Activated CD8-positive, alpha-beta memory T cell treated with anti-CD3 and anti-CD28 coated beads for 48 hours (primary cell): ENCODE measurements around the gene SPECC1L.

Source experiments
- DNase-seq, 3 experiments: peaks; one replicate each; pipeline ENCODE4 v3.0.0-alpha.2; 2020; ENCODE audit warnings: low read depth in 2 of 3, low spot score in 2 of 3

Gene SPECC1L

DNA sequence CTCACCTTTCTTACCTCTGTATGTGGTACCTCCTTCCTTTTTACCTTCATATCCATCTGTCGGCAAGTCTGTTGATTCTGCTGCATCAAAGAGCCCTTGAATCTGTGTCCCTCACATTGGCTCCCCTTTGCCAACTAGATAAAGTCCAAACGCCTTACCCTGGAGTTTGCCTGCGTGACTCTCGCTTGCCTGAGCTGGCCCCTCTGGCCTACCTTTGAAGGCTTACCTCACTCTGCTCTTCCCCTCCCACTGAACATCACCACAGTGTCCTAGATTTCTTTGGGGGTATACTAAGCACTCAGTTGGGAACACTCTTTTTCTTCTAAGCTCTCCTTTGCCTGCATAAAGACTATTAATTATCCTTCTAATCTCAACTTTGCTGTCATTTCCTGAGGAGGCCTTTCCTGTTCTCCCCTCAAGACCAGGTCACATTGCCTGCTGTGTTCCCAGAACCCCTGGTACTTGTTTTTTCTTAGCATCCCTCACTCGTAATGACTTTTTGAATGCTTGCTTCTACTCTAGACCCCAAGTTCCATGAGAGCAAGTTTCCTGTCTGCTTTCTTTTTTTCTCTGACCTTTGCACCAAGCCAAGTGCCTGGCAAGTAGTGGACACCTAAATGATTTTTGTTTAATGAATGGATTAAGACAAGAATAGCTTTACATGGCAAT lies 89.0 kb downstream of the SPECC1L start:
- no peak for DNase-seq

DNA sequence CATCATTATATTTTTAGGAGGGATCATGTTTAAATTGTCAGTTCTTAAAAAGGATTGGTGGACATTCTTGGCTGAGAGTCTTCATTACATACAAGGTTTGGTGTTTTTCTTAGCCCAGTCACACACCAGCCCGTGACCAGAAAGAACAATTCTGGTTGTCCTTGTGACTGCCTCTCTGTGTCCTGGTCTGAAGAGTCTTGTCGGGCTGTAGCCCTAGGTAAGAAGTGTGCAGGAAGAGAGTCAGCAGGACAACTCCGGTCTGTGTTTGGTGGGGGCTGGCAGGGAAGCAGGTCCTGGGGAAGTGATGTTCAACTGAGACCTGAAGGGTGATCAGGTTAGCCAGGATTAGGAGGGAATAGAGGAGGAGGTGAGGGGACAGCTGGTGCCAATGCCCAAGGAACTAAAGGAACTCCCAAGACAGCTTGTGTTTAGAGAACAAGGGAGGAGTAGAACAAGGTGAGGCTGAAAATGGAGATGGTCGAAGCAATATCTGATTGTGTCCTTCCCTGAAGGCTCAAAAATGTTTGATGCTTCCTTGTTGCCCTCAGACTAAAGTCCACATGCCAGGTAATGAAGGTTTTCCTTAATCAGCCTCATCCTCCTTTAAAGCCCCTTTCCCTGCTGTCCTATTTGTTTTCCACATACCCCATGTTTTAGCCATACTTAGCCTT lies 91.5 kb downstream of the SPECC1L start:
- DNase-seq, result no peak

- no peak for DNase-seq
Observed at GRCh38 chr22:24363243-24363642, 92.6 kb downstream of the SPECC1L start.

GRCh38 chr22:24366701-24367100 lies 96.1 kb downstream of the SPECC1L start:
- DNase-seq, result no peak

DNA sequence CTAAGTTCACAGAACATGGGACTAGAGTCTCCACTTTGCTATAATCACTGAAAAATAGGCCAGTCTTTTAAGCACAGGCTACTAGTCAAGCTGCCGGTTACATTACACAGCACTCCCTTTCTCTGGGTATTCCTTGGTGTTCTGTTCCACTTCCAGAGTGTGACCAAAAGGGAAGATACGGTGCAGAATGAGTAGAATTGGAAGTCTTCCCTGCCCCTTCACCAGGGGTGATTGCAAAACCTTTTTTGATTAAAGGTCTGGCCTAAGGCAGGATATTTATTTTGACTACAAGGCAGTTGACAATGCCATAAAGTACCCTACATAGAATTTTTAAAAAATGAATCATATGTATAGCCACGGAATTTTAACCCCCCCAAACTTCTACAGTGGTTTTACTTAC lies 97.2 kb downstream of the SPECC1L start:
- no peak for DNase-seq

- DNase-seq, result no peak
Observed at GRCh38 chr22:24370401-24370800, 99.8 kb downstream of the SPECC1L start.

GRCh38 chr22:24376002-24376401 lies 105.4 kb downstream of the SPECC1L start:
- no peak for DNase-seq

DNA sequence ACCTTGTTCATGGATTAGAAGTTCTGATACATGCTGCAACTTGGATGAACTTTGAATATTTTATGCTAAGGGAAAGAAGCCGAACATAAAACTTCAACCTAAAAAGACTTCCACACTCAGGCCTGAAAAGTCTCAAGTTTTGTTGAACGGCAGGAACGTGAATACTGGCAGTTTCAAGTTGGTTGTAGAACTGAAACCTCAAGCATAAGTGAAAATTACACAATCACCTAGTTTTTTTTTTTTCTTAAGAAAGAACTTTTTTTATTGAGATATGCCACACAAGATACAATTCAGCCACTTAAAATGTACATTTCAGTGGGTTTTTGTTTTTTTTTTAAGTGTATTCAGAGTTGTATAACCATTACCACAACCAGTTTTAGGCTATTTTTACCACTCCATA lies 106.0 kb downstream of the SPECC1L start:
- DNase-seq, result no peak

DNA sequence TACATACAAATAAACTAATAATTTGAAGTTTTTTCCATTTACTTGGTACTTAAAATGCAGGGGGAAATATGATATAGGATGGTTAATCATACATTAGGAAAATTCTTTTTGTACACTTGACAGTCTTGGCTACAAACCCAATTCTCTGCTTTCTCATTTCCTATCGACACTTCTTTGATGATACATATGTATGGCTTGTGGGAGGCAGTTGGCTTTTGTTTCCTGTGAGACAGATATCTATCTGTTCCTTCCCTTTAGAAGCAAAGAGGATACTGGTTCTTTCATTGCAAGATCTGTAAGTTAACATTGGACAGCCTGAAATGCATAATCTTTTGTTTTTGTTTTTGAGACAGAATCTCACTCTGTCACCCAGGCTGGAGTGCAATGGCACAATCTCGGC lies 108.9 kb downstream of the SPECC1L start:
- DNase-seq, result no peak

DNA sequence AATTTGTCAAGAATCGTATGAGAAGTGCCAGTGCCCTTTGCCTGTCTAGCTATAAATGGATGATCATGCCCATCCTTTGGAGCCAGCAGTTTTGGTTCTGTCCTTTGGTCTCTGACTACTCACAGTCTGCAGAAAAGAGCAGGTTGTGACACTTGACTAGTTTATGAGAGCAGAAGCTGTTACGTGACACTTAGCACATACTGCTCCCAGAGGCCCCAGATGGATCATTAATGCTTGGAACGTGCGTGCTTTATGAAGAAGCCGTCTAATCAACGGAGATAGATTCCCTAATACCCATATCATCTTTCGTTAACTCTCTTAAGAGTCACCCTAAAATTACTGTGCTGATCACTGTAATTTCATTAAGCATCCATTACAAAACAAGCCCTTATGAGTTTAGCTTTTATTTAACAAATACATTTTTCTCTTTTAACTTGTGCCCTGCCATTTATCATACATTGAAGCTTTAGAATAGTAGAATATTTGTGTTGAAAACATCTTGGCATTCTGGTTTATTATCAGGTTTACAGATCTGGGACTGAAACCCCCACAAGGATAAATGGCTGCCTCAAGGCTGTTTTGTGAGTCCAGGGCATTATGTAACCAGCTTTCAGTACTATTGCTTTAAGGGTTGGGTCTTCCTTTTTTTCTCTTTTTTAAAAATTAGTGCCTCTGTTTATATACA lies 109.7 kb downstream of the SPECC1L start:
- DNase-seq, result no peak

- DNase-seq, result no peak
Observed at GRCh38 chr22:24380905-24381230, 110.2 kb downstream of the SPECC1L start.

DNA sequence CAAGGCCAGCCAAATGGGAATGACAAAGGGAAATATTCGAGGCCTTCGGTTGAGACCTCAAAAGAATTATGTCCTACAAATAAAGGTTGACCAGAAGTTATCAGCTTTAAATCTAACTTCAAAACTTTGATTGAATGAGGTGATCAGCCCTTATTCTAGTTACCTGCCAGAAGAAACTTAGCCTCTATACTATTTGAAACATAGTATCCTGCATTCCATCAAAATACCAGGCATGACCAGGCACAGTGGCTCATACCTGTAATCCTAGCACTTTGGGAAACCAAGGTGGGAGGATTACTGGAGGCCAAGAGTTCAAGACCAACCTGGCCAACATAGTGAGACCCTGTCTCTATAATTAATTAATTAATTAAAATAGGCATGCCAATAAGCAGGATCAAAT lies 112.4 kb downstream of the SPECC1L start:
- DNase-seq, result no peak

GRCh38 chr22:24384131-24384530 lies 113.5 kb downstream of the SPECC1L start:
- no peak for DNase-seq

- no peak for DNase-seq
Observed at GRCh38 chr22:24386937-24387471, 116.4 kb downstream of the SPECC1L start.

GRCh38 chr22:24389680-24390079 lies 119.0 kb downstream of the SPECC1L start:
- no peak for DNase-seq

DNA sequence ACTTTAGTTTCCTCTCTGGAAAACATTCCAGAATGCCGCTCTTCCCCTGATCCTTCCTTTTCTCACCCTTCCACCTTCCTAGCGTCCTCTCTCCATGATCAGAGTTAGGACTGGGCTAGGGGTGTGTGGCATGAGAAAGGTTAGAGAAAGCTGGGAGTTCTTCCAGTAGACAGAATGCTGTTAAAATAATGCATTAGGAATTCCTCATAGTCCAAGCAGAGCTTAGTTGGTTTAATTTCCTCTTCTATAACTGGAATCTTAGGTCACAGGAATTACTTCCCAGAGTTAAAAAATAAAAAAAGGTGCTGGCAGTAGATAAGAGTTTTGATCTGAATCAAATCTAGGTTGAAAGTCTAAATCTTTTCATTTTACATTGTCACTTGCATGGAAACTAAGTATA lies 119.5 kb downstream of the SPECC1L start:
- no peak for DNase-seq

GRCh38 chr22:24390576-24390975 lies 119.9 kb downstream of the SPECC1L start:
- DNase-seq, result no peak

GRCh38 chr22:24391836-24392217 lies 121.2 kb downstream of the SPECC1L start:
- no peak for DNase-seq

DNA sequence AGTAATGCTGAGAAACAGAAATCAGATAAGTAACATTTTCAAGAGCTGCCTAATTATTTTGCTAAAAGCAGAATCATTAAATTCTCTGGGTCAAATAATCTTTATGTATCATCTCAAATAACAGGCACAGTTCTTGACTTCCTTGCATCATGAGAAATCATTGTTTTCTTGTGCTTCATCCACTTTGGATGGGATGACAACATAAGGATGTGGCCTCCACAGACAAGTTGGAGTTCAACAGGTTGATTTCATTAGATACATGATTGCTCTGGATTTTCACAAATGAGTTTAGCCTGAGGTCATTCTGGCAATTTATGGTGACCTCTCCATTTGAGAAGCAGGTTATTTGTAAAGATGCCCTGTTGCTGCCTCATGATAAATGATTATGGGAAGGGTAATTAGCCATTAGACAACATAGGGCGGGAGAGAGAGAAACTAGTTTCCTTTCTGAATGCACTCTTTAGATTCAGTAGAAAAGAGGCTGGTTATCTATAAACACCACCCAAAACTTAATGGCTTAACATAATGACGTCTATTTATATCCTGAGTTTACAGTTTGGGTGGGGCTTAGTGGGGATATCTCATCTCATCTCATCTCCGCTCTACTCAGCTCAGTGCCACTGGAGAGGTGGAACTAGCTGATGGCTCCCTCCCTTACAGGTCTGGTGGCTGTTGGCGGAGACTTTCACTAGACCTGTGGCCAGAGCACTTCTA lies 121.7 kb downstream of the SPECC1L start:
- DNase-seq, result no peak

GRCh38 chr22:24393012-24393559 lies 122.5 kb downstream of the SPECC1L start:
- no peak for DNase-seq

DNA sequence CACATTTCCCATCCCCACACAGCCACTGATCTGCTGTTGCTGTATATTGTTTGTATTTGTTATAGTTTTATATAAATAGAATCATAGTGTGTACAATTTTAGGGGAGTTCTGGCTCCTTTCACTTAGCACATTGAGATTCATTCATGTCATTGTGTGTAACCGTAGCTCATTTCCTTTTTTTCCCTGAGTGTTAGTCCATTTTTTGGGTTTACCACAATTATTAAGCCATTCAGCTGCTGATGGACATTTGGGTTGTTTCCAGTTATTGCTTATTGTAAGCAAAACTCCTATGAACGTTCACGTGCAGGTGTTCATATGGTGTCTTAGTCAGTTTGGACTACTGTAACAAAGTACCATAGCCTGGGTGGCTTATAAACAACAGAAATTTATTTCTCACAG lies 123.2 kb downstream of the SPECC1L start:
- DNase-seq, result no peak
